ENCODE results near the gene GTPBP8.
"Not testable (repeated sequence)": the region's sequence is repeated elsewhere in the genome, so short reads cannot be mapped to it uniquely, and the experiment has no call there.

GTPBP8 gene

DNA sequence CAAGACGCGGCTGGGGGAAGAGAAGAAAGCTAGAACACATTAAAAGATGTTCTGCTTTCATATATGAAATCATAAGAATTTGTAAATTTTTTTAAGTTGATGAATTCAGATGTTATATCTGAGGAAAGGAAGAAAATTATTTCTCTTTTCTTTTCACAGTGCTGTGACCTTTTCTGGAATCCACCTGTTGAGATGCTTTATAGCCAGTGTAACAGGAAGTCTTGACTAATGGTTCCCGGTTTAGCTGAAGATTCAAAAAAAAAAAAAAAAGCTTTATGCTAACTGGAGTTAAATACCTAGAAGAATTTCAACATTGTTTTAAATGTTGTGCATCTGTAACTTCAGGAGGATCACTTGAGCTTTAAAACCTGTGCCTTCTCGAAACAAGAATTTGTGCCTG is 9.9 kb downstream of the GTPBP8 start:
- DNase-seq (ENCODE audit: low spot score): no peak

DNA sequence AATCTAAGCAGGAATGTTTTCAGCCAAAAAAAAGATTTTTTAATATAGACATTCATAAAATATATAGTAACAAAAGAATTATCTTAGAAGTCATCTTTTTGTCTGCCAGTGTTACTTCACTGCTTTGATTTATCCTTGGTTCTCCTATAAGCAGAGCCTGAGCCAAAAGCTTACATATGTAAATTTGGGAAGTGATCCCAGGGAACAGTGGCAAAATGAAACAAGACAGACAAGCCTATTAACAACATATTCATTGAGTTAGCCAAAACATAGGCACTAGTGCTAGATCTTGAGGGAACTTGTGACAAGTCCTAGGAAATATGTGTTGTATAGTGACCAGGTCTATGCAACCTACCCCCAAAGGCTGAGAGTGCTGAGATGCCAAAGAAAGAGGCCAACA is 11.3 kb downstream of the GTPBP8 start:
- no peak for DNase-seq (ENCODE audit: low spot score)

DNA sequence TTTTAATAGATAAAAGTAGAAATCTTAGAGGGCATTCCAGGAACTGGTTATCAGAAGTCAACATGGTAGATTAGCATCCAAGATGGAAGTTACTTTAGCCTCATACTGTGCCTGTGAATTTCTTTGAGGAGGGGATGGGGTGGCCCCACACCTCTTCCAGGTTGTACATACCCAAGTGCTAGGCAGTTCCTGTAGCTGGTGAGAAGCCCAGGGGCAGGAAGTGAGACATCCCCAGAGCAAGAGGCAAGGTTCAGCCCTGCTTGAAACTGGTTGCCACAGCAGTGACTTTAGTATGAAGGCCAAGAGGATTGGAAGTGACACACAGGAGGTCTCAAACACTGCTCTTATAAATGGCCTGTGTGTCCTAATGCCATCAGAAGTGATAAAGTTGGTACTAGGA is 11.9 kb downstream of the GTPBP8 start:
- DNase-seq (ENCODE audit: low spot score): no peak

DNA sequence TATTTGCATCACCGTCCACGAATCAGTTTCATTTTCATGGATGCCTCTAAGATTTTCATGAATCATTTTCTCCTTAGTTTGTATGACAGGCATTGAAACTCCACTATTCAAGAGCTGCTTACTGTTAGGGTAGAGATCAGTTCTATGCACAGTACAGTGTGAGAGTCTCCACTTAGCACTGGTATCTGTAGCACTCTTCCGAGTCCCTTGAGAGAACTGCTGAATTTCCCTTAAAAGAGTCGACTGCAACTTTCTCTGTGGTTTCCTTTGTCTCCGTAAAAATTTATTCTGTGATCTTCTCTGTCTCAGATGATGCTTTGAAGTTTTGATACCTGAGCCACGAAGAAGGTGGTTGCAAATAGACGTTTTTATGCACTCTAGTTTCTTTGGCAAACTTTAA is 14.8 kb downstream of the GTPBP8 start:
- no peak for DNase-seq (ENCODE audit: low spot score)

- DNase-seq (ENCODE audit: low spot score): no peak
These were observed 15.7 kb downstream of the GTPBP8 start for GRCh38 chr3:113006359-113007056.

DNA sequence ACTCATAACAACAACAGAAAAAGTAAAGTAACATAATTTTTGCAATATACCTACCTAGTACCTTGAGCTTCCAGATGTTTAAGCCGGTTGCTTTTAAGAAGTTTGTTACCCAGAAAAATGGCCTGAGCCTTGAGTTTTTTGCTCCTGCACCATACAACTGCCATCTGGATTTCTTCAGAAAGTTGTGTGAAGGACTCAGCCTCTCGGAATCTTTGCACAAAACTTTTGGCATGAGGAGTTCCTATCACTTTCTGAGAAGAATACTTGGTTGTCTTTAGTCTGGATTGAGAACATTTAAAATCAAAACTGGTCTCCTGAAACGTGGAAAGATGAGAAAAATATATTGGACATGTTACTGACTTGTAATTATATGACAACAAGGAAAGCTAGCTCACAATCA is 17.3 kb downstream of the GTPBP8 start:
- no peak for DNase-seq (ENCODE audit: low spot score)

- no peak for DNase-seq (ENCODE audit: low spot score)
These were observed 22.8 kb downstream of the GTPBP8 start for GRCh38 chr3:113013593-113013992.

DNA sequence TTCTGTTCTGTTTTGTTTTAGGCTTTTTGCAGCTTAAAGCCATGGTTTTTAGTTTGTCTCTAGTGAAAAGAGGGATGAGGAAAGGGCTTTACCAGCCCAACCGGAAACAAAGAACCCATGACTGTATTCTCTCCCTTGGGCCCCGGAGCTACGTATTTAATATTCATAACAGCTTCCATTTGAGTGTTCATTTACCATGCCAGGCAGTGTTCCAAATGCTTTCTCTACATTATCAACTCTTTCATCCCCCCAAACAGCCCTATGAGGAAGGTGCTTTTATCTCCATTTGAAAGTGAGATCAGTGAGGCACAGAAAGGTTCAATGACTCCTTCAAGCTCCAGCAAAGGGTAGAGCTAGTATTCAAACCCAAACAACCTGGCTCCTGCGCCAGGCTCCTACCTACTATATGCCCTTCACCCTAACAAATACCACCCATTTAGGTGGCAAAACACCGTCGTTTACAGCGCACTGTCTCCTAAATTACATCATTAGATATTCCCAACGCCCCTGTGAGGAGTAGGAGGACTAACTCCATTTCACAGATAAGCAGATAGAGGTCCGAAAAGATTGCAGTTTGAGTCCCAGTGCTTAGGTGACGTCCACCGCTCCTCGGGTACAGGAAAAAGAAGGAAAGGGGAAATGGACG is 27.9 kb downstream of the GTPBP8 start:
- no peak for DNase-seq (ENCODE audit: low spot score)

DNA sequence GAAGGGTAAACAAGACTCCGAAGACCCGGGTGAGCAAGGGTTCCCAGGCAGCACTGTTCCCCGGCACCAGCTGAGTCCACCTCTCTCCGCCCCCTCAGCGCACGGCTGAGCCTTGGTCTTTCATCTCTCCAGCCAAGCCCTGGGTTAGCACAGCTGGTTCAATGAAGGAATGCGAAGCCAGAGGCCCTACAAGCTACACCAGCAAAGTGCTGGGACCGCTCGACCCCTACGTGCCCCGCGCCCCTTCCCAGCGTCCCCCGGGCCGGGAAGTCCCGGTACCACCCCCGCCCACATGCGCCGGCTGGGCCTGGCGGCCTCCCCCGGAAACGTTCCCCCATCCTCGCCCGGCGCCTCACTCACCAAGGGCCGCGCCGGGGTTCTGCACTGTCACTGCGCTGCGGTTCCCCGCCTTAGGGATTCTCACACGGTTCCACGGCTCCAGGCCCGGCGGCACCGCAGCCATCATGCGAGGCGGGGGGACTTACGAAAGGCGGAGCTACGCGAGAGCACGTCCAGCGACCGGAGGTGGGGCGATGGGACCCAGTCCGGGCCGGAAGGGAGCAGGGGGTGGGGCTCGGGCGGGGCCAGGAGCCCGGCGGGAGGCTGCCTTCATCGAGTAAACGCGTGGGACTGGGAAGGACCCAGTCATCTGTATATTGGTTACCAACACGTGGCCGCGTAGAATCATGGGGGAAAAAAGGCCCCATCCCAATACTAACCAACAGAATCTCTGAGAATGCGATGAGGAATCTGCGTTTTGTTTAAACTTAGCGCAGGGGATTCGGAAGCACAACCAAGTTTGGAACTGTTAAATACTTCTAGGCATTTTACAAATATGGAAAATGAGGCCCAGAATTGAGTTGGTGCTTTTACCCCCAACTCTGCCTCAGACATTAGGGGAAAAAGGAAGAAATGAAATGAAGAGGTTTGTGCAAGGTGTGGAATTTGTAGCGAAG is 28.7 kb downstream of the GTPBP8 start:
- peak; percentile 96 for DNase-seq (ENCODE audit: low spot score)

GRCh38 chr3:113021471-113021870 is 30.7 kb downstream of the GTPBP8 start:
- no peak for DNase-seq (ENCODE audit: low spot score)

DNA sequence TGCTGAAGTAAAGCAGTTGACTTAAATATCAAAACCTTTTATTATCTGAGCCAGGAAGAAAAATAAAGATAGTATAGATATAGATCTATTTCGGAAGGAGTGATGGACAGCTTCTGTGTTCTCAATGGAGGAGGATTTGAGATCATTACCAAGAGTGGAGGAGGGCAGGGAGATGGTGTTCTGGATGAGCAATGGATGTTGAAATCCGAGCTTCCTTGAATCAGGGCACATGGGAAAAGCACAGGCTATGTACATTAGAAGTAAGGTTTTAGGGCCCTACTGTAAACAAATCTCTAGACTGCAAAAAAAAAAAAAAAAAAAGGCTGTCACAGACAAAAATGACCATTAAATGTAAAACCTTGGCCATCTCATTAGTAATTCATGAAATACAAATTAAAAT is 43.2 kb downstream of the GTPBP8 start:
- DNase-seq (ENCODE audit: low spot score): no peak

DNA sequence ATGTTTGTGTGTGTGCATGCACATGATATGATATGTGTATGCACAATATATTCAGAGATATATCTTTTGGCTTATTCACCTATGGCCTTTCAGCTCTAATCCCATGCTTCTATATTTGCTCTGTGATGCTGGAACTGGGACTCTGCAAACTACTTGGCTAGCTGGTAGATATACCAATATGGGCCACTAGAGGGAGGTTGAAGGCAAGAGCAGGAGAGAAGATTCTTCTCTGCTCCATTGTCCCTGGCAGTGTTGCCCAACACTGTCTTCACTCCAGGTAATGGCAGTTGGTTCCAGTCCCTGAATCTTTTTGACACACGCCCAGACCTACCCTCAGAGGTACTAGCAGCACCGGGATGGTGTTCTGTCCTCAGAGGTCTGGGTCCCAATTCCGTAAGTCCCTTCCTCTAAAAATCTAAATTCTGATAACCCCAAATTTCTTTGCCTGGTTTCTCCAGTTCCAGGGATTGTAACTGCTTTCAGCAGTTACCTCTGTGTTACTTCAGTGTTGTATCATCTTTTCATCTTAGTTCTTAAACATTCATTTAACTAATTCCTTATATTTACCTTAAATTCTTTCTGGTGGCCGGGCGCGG is 44.7 kb downstream of the GTPBP8 start:
- DNase-seq (ENCODE audit: low spot score): peak; percentile 75

- no peak for DNase-seq (ENCODE audit: low spot score)
These were observed 47.5 kb downstream of the GTPBP8 start for GRCh38 chr3:113038328-113038727.

GRCh38 chr3:113039546-113039945 is 48.8 kb downstream of the GTPBP8 start:
- DNase-seq (ENCODE audit: low spot score): no peak

DNA sequence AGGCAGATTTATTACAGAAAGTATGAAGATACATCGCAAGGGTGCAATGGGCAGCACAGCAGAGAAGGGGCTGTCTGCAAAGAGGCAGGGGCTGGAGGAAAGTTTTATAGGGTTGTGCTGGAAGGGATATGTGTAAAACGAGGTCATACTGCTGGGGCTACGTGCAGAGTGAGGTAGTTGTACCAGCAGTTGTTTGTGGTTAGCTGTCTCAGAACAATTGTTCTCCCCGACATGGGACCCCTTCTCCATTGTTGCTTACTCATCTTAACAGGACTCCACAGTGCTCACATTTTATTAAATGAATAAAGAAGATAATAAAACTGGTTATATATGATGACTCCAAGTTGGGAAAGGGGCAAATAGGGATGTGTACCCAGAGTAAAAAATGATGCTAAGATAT is 49.4 kb downstream of the GTPBP8 start:
- no peak for DNase-seq (ENCODE audit: low spot score)

GRCh38 chr3:113043686-113044085 is 52.9 kb downstream of the GTPBP8 start:
- no peak for DNase-seq (ENCODE audit: low spot score)

- DNase-seq (ENCODE audit: low spot score): not testable (repeated sequence)
These were observed 55.6 kb downstream of the GTPBP8 start for GRCh38 chr3:113046186-113046965.

DNA sequence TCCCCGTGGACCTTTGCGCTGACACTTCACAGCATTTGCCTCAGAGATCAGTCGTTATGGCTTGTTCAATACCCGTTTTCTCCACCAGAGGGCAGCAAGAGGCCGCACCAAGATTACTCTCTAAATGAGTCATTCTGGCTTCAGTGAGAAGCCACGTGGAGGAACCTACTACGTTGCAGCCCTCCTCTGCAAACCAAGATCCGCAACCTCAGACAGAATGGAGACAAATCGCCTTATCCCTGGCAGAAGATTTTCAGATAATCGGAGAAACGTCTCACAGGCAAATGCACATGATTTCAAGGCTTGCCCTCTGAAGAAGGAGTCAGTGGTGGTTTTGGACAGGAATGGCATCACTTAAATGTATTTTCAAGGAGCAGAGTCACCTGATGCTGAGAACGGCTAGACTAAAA is 60.5 kb downstream of the GTPBP8 start:
- DNase-seq (ENCODE audit: low spot score): peak; percentile 78

Measured in D341Med (cell line).